NCI-H69 (cell line): ENCODE data around the gene TDRD12.
"Not testable (repeated sequence)": the region's sequence is repeated elsewhere in the genome, so short reads cannot be mapped to it uniquely, and the experiment has no call there.

Experiments used
- DNase-seq: peaks from one replicate; lab custom pipeline; 2025; lab: John Stamatoyannopoulos, UW

TDRD12 gene

DNA sequence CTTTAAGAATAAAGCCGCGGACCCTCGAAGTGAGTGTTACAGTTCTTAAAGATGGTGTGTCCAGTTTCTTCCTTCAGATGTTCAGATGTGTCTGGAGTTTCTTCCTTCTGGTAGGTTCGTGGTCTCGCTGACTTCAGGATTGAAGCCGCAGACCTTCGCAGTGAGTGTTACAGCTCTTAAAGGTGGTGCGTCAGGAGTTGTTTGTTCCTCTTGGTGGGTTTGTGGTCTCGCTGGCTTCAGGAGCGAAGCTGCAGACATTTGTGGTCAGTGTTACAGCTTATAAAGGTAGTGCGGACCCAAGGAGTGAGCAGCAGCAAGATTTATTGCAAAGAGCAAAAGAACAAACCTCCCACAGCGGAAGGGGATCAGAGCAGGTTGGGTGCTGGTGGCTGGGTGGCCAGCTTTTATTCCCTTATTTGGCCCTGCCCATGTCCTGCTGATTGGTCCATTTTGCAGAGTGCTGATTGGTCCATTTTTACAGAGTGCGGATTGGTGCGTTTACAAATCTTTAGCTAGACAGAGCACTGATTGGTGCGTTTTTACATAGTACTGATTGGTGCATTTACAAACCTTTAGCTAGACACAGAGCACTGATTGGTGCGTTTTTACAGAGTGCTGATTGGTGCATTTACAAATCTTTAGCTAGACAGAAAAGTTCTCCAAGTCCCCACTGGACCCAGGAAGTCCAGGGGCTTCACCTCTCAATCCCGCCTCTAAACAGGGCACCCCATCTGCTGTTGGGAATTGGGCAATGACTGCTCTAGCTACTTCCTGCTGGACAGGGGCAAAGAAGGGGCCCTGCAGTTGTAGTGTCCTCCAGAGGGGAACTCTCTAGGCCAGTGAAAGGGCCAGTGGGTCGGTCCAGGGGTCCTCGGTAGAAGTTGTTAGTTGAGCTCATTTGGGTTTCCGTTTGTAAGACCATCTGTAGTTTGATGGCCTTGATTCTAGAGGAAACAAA lies 26.1 kb upstream of the TDRD12 start:
- not testable (repeated sequence) for DNase-seq

DNA sequence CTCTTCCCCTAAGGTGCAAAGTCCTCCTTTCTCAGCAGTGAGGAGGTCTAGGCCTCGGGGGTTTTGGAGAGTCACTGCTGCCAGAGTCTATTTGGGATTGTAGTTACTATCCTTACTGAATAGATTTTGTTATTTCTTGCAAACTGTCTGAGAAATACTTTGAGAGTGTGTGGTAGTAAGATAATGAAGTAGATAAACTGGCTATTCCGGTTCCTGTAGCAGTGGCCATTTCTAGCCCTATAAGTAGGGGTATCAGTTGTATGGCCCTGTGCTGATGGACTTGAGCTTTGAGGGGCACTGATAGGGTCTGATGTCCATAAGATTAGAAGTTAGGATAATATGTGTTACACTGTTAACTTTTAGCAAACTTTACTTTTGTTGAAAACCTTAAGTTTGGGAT lies 25.3 kb upstream of the TDRD12 start:
- not testable (repeated sequence) for DNase-seq

- DNase-seq: not testable (repeated sequence)
These were observed 24.7 kb upstream of the TDRD12 start for GRCh38 chr19:32694851-32695250.

DNA sequence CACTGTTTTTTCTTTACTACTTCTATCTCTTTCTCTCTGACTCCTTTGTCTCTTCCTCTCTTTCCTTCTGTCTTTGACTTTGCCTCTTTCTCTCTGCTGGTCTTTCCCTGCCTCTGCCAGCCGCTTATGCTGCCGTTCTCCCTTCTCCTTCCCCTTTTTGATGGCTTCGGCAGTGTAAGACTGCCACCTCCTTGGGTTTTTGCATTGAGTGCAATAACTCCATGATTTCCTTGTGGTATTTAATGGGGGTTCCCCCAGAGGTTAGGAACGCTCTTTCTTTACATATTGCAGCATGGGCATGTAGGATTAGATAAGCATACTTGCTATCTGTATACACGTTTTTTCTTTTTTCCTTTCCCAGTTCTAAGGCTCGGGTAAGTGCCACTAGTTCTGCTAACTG lies 24.1 kb upstream of the TDRD12 start:
- DNase-seq: not testable (repeated sequence)

DNA sequence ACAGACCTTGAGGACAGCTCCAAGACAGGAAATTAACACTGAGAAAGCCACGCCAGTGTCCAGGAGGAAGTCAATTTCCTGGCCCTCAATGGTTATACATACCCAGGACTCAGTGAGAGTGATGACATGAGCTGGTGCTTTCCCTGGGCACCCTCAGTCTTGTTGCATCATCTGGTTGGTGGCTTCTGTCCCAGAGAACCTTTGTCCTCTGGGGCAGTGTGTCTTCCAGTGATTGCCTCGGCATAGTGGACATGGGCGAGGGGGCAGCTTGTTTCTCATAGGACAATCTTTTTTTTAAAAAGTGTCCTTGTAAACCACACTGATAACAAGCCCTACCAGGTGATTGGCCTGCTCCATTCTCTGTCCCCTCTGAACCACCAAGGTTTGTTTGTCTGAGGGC lies 22.8 kb upstream of the TDRD12 start:
- DNase-seq: not testable (repeated sequence)

DNA sequence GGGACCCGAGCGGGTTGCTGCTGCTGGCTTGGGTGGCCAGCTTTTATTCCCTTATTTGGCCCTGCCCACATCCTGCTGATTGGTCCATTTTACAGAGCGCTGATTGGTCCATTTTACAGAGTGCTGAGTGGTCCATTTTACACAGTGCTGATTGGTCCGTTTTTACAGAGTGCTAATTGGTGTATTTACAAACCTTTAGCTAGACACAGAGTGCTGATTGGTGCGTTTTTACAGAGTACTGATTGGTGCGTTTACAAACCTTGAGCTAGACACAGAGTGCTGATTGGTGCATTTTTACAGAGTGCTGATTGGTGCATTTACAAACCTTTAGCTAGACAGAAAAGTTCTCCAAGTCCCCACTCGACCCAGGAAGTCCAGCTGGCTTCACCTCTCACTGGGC lies 19.4 kb upstream of the TDRD12 start:
- DNase-seq: not testable (repeated sequence)

DNA sequence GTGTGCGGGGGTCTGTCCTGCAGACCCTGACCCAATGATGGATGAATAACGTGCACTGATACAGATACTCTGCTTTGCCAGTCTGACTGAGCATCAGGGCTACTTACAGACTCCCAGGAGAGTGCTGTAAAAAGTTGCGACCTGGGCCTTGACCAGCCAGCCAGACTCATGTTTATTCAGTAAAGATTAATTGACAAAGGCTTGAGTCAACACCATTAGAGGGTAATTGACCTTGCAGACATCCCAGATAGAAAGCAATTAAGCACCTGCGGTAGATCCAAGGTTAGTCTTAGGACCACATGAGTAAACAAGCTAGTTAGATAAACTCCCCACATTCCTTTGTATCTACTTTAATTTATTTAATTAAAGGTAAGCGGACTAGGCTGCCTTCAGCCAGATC lies 17.6 kb upstream of the TDRD12 start:
- peak; percentile 93 for DNase-seq

- not testable (repeated sequence) for DNase-seq
These were observed 15.6 kb upstream of the TDRD12 start for GRCh38 chr19:32704006-32704405.

GRCh38 chr19:32708457-32708856 lies 11.1 kb upstream of the TDRD12 start:
- DNase-seq: no peak

- no peak for DNase-seq
These were observed 10.5 kb upstream of the TDRD12 start for GRCh38 chr19:32709032-32709431.

DNA sequence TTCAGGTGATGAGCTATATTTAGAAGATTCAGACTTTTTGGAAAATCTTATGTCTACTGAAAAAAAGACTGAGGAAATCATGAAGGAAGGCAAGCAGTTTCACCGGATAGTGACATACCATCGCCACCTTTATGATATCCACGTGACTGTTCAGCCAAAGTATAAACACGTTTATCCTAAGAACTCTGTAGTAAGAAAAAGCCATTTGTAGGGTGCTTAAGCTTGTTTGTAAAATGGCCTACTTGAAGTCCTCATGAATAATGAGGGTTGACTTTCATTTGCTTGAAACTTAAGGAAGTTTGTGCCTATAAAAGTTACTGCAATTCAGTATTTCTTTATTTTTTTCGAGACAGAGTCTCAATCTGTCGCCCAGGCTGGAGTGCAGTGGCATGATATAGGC lies 7.8 kb upstream of the TDRD12 start:
- no peak for DNase-seq

- DNase-seq: not testable (repeated sequence)
These were observed 3.4 kb upstream of the TDRD12 start for GRCh38 chr19:32716203-32716602.

GRCh38 chr19:32717496-32717895 lies 2.1 kb upstream of the TDRD12 start:
- DNase-seq: no peak

GRCh38 chr19:32718286-32718685 lies 1.3 kb upstream of the TDRD12 start:
- no peak for DNase-seq

- no peak for DNase-seq
These were observed 809 bp downstream of the TDRD12 start for GRCh38 chr19:32720216-32720935.

DNA sequence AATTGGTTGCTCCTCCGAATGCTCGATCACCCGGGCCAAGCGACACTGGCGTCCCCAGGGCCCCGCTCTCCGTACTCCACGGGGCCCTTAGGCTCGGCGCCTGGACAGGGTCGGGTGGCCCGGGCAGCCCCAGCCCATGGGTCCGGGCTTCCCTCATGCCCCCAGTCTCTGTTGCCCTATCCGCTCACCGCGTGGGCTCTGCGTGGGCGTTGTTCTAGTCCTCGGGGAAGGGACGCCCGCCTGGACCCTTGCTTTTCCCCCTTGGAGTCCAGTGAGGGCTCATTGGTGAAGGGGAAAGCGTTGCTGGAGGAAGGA lies 1.3 kb downstream of the TDRD12 start:
- DNase-seq: no peak

DNA sequence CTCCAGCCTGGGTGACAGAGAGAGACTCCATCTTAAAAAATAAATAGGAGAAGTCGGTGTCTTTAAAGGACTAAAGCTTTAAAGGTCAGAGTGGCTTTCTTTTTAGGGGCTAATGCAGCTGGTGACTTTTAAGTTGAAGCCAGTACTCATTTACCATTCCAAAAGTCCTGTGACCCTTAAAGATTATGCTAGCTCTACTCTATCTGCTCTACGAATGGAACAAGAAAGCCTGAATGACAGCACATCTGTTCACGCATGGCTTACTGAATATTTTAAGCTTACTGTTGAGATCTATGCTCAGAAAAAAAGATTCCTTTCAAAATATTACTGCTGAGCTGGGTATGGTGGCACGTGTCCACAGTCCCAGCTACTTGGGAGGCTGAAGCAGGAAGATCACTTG lies 16.4 kb downstream of the TDRD12 start:
- no peak for DNase-seq

DNA sequence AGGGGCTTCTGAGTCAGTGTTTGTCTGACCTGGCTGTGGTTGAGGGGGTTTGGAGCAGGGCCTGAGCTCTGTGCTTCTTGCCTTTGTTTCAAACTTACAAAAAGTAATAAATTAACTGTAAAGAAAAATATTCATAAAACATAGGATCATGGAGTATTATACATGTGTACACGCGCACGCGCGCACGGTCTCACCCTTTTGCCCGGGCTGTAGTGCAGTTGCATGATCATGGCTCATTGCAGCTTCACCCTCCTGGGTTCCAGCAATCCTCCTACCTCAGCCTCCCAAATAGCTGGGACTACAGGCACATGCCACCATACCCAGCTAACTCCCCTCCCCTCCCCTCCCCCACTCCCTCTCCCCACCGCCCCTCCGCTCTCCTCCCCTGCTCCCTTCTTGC lies 23.5 kb downstream of the TDRD12 start:
- no peak for DNase-seq

DNA sequence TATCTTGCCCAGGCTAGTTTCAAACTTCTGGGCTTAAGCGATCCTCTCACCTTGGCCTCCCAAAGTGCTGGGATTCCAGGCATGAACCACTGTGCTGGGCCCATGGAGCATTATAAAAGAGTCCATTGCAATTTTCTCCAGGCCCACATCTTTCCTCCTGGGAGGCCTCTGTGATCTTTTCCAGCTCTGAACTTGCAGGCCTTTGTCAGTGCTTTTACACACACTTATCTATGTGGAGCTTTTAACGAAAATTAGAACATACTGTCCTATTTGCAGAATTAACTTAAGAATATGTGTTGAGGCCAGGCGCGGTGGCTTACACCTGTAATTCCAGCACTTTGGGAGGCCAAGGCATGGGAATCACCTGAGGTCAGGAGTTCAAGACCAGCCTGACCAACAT lies 23.9 kb downstream of the TDRD12 start:
- no peak for DNase-seq

GRCh38 chr19:32744555-32745325 lies 25.2 kb downstream of the TDRD12 start:
- no peak for DNase-seq

DNA sequence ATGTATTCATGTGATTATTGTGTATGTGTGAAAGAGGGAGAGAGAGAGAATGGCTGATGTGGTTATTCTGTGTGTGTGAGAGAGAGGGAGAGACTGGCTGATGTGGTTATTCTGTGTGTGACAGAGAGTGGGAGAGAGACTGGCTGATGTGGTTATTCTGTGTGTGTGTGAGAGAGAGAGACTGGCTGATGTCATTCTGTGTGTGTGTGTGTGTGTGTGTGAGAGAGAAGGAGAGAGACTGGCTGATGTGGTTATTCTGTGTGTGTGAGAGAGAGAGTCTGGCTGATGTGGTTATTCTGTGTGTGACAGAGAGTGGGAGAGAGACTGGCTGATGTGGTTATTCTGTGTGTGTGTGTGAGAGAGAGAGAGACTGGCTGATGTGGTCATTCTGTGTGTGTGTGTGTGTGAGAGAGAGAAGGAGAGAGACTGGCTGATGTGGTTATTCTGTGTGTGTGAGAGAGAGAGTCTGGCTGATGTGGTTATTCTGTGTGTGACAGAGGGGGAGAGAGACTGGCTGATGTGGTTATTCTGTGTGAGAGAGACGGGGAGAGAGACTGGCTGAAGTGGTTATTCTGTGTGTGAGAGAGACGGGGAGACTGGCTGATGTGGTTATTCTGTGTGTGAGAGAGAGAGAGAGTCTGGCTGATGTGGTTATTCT lies 26.2 kb downstream of the TDRD12 start:
- not testable (repeated sequence) for DNase-seq

DNA sequence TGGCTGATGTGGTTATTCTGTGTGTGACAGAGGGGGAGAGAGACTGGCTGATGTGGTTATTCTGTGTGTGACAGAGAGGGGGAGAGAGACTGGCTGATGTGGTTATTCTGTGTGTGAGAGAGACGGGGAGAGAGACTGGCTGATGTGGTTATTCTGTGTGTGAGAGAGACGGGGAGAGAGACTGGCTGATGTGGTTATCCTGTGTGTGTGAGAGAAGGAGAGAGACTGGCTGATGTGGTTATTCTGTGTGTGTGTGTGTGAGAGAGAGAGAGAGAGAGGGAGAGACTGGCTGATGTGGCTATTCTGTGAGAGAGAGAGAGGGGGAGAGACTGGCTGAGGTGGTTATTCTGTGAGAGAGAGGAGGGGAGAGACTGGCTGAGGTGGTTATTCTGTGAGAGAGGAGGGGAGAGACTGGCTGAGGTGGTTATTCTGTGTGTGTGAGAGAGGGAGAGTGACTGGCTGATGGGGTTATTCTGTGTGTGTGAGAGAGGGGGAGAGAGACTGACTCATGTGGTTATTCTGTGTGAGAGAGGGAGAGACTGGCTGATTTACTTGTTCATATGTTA lies 27.1 kb downstream of the TDRD12 start:
- DNase-seq: peak; percentile 4
